IMR-90 (cell line): ENCODE results near the gene PTPRN2. TPM values are rescaled to one million over a fixed set of nuclear protein-coding genes. Genes with fewer than 3 reads are reported as not detected.

ENCODE experiments used
- ATAC-seq: fragments of 200-7000 bp; cut with Tn5 transposase; 2 replicates; pipeline ENCODE4 v1.9.1; 2020; ENCODE audit warnings: low read depth, mild to moderate bottlenecking, moderate library complexity
- BruUV-seq: library from RNA; stranded (reverse); fragments of 400-500 nt; replicated peaks from 2 replicates; lab custom pipeline; 2021; lab: Mats Ljungman, UMichigan
- CTCF ChIA-PET: fragments of 300-600 bp; formaldehyde crosslinking; extraction: SDS; loops from one replicate; lab custom pipeline; 2021; ENCODE audit warnings: antibody characterized with exemption; lab: Yijun Ruan, JAX
- POLR2A ChIA-PET: fragments of 300-600 bp; sonication (Branson Sonifier 250); formaldehyde crosslinking; loops from one replicate; lab custom pipeline; 2022; ENCODE audit warnings: antibody characterized with exemption; ENCODE audit not compliant: unreplicated experiment; lab: Charles Lee
- DNase-seq: peaks from one replicate; pipeline ENCODE4 v3.0.0; 2013
- H2AFZ ChIP-seq: replicated peaks from 2 replicates; pipeline ENCODE3; 2013; ENCODE audit warnings: low read length, mild to moderate bottlenecking; ENCODE audit not compliant: poor library complexity
- H2AK5ac ChIP-seq: 2 replicates; pipeline ENCODE4 v1.6.1; 2013; ENCODE audit warnings: low read depth, low read length, inconsistent platforms
- H2AK9ac ChIP-seq: replicated peaks from 2 replicates; pipeline ENCODE3; 2013; ENCODE audit warnings: mild to moderate bottlenecking, low read depth, low read length, moderate library complexity; ENCODE audit not compliant: poor library complexity
- H2BK120ac ChIP-seq: 2 replicates; pipeline ENCODE4 v1.6.1; 2013; ENCODE audit warnings: low read depth, low read length, inconsistent platforms
- H2BK15ac ChIP-seq: 3 replicates; pipeline ENCODE4 v1.6.1; 2013; ENCODE audit warnings: low read depth, low read length, inconsistent platforms
- H2BK20ac ChIP-seq: 2 replicates; pipeline ENCODE4 v1.6.1; 2013; ENCODE audit warnings: low read depth, mild to moderate bottlenecking, inconsistent platforms, low read length, moderate library complexity
- H2BK5ac ChIP-seq: 2 replicates; pipeline ENCODE4 v1.6.1; 2013; ENCODE audit warnings: mild to moderate bottlenecking, low read depth, low read length, inconsistent platforms; ENCODE audit not compliant: poor library complexity, severe bottlenecking
- H3K14ac ChIP-seq: replicated peaks from 2 replicates; pipeline ENCODE4 v1.6.1; 2013; ENCODE audit warnings: low read depth, low read length, inconsistent platforms
- H3K18ac ChIP-seq: 2 replicates; pipeline ENCODE4 v1.6.1; 2013; ENCODE audit warnings: low read depth, low read length, control low read depth
- H3K23ac ChIP-seq: 2 replicates; pipeline ENCODE4 v1.6.1; 2013; ENCODE audit warnings: low read depth, low read length, inconsistent platforms
- H3K27ac ChIP-seq: 2 replicates; pipeline ENCODE4 v1.5.1; 2013; ENCODE audit warnings: mild to moderate bottlenecking, control low read depth, low read length; ENCODE audit not compliant: insufficient read depth
- H3K27me3 ChIP-seq: 2 replicates; pipeline ENCODE4 v1.6.1; 2013; ENCODE audit warnings: low read length; ENCODE audit not compliant: control insufficient read depth, insufficient read depth
- H3K36me3 ChIP-seq: 2 replicates; pipeline ENCODE4 v1.6.1; 2013; ENCODE audit warnings: low read length, mixed read lengths; ENCODE audit not compliant: control insufficient read depth, insufficient read depth
- H3K4ac ChIP-seq: 2 replicates; pipeline ENCODE4 v1.6.1; 2013; ENCODE audit warnings: low read depth, low read length, inconsistent platforms
- H3K4me1 ChIP-seq: 2 replicates; pipeline ENCODE4 v1.6.1; 2013; ENCODE audit warnings: low read length, mixed read lengths; ENCODE audit not compliant: control insufficient read depth, insufficient read depth
- H3K4me2 ChIP-seq: 2 replicates; pipeline ENCODE4 v1.6.1; 2013; ENCODE audit warnings: low read depth, mild to moderate bottlenecking, control low read depth, low read length, moderate library complexity
- H3K4me3 ChIP-seq: 2 replicates; pipeline ENCODE4 v1.5.1; 2013; ENCODE audit warnings: low read depth, mild to moderate bottlenecking, control low read depth, low read length, moderate library complexity; ENCODE audit not compliant: insufficient read depth
- H3K56ac ChIP-seq: 2 replicates; pipeline ENCODE4 v1.6.1; 2013; ENCODE audit warnings: low read length, inconsistent platforms; ENCODE audit not compliant: insufficient read depth; ENCODE audit errors: extremely low read depth
- H3K79me1 ChIP-seq, 2 experiments: 2 replicates each; pipeline ENCODE4 v1.6.1; 2013; ENCODE audit warnings: low read length in 2 of 2, inconsistent platforms in 1 of 2, low read depth in 1 of 2
- H3K9ac ChIP-seq: 2 replicates; pipeline ENCODE4 v1.6.1; 2013; ENCODE audit warnings: low read depth, low read length, control low read depth
- H3K9me1 ChIP-seq: 2 replicates; pipeline ENCODE4 v1.6.1; 2013; ENCODE audit warnings: low read length, inconsistent platforms; ENCODE audit not compliant: insufficient read depth
- H3K9me3 ChIP-seq: 2 replicates; pipeline ENCODE4 v1.6.1; 2013; ENCODE audit warnings: low read length; ENCODE audit not compliant: control insufficient read depth, insufficient read depth
- H4K20me1 ChIP-seq: 2 replicates; pipeline ENCODE4 v1.6.1; 2013; ENCODE audit warnings: low read length, inconsistent platforms; ENCODE audit not compliant: insufficient read depth
- H4K5ac ChIP-seq: 2 replicates; pipeline ENCODE4 v1.6.1; 2013; ENCODE audit warnings: mild to moderate bottlenecking, low read depth, low read length, control low read depth
- H4K8ac ChIP-seq, 2 experiments: 2 replicates each; pipeline ENCODE4 v1.6.1; 2013; ENCODE audit warnings: low read depth in 2 of 2, low read length in 2 of 2, control low read depth in 1 of 2, inconsistent platforms in 1 of 2
- H4K91ac ChIP-seq: 2 replicates; pipeline ENCODE4 v1.6.1; 2013; ENCODE audit warnings: low read depth, low read length, inconsistent platforms; ENCODE audit not compliant: insufficient read depth
- BHLHE40 ChIP-seq: fragments of 150-350 bp; IDR thresholded peaks from 2 replicates; pipeline ENCODE4 v1.6.1; 2016; ENCODE audit warnings: mild to moderate bottlenecking, low read depth, low read length
- CHD1 ChIP-seq: IDR thresholded peaks from 2 replicates; pipeline ENCODE4 v1.6.1; 2012; ENCODE audit warnings: low read depth, low read length, improper control_type of control experiment
- MXI1 ChIP-seq: IDR thresholded peaks from 2 replicates; pipeline ENCODE4 v1.6.1; 2012; ENCODE audit warnings: low read depth, mild to moderate bottlenecking, low read length, moderate library complexity, borderline replicate concordance
- NFE2L2 ChIP-seq: fragments of 150-350 bp; IDR thresholded peaks from 2 replicates; pipeline ENCODE4 v1.6.1; 2016; ENCODE audit warnings: low read depth, mild to moderate bottlenecking, low read length
- RCOR1 ChIP-seq: IDR thresholded peaks from 2 replicates; pipeline ENCODE4 v1.6.1; 2012; ENCODE audit warnings: mild to moderate bottlenecking, low read length, improper control_type of control experiment; ENCODE audit not compliant: insufficient replicate concordance
- WGBS, 2 experiments: methylation state at CpG; one replicate each; pipeline versions ENCODE4 v1.1.5 to v1.1.7; 2013; ENCODE audit warnings: missing lambda C conversion rate in 2 of 2; ENCODE audit not compliant: insufficient read length in 1 of 2; ENCODE audit errors: extremely low coverage in 2 of 2; 5-methylcytosine and 5-hydroxymethylcytosine counted together
- dilution Hi-C: fragments of 300-500 bp; cut with HindIII; formaldehyde crosslinking; loops from one replicate; pipeline ENCODE4 v1.14.3; 2018; ENCODE audit warnings: low sequenced_read_pairs; ENCODE audit not compliant: unreplicated experiment
- in situ Hi-C: fragments of 300-500 bp; cut with MboI; formaldehyde crosslinking; loops from 3 replicates; pipeline ENCODE4 v1.14.3; 2019; ENCODE audit warnings: low sequenced_read_pairs, inconsistent platforms, mixed read lengths
- intact Hi-C: fragments of 100-400 bp; cut with micrococcal nuclease; formaldehyde crosslinking; loops from 2 replicates; pipeline ENCODE4 v1.10.0; 2022
- polyA plus RNA-seq, 3 experiments: library from polyadenylated mRNA; depleted of rRNA; stranded (reverse); fragments of >200 nt; gene quantifications; 2 replicates each; pipeline ENCODE4 v1.2.3, GENCODE V29; 2012; ENCODE audit warnings: low replicate concordance in 1 of 3
- total RNA-seq: library from RNA; depleted of rRNA; stranded (reverse); fragments of >200 nt; gene quantifications from 2 replicates; pipeline ENCODE4 v1.2.3, GENCODE V29; 2012
- TF ChIP-seq, protein P1 (sequence below): fragments of 150-350 bp; IDR thresholded peaks from 2 replicates; pipeline ENCODE4 v1.6.1; 2017; ENCODE audit warnings: mild to moderate bottlenecking, antibody characterized with exemption, low read length, low read depth
- TF ChIP-seq, protein P2 (sequence below): fragments of 150-350 bp; IDR thresholded peaks from 2 replicates; pipeline ENCODE4 v1.6.1; 2016; ENCODE audit warnings: low read depth, mild to moderate bottlenecking, low read length, moderate library complexity, borderline replicate concordance
- TF ChIP-seq, protein P3 (sequence below): conservative IDR thresholded peaks from 2 replicates; pipeline ENCODE4 v1.5.1; 2012; ENCODE audit warnings: mild to moderate bottlenecking, low read depth, low read length, improper control_type of control experiment

The PTPRN2 gene
- total and polyA plus RNA-seq, 2 of the 4 experiments (the other 2 are of a cell fraction) = 0.03 TPM; not detected in 1

GRCh38 chr7:157745721-157746709 lies 841.6 kb downstream of the PTPRN2 start:
- ATAC-seq (no peak), DNase-seq (no peak)
- Histone ChIP-seq H3K14ac (no peak overlapping the region), H3K27me3 (no peaks in the 10 kb centered on the region), H3K79me1 (no peaks in the 10 kb centered on the region), H3K4me1 (no peaks in the 10 kb centered on the region), H3K4me3 (no peak overlapping the region), H4K20me1 (no peaks in the 10 kb centered on the region), H2AFZ (no peak overlapping the region), H4K5ac (no peak overlapping the region), H3K9ac (no peak overlapping the region), H3K36me3 (no peaks in the 10 kb centered on the region), H4K91ac (no peak overlapping the region), H2BK5ac (no peak overlapping the region), H3K9me1 (no peaks in the 10 kb centered on the region), H4K8ac (no peak overlapping the region), H2BK15ac (no peak overlapping the region), H2AK5ac (no peak overlapping the region), H2BK20ac (no peak overlapping the region), H2AK9ac (no peak overlapping the region), H3K27ac (no peak overlapping the region), H3K4me2 (no peak overlapping the region), H3K9me3 (peaks cover 63% of the 10 kb centered on the region), H3K23ac (no peak overlapping the region), H3K4ac (no peak overlapping the region), H2BK120ac (no peak overlapping the region), H3K56ac (no peak overlapping the region), H3K18ac (no peak overlapping the region)
- intact Hi-C loops = no loop called here
- dilution Hi-C loops = no loop called here
- ChIA-PET POLR2A (no interaction called here), CTCF (no interaction called here)
- 76% methylated on average over 5 of the region's 25 CpGs; no CpG with 5 or more reads in 1 of the 2 experiments for WGBS, 2 experiments
- TF ChIP-seq, protein P1, sequence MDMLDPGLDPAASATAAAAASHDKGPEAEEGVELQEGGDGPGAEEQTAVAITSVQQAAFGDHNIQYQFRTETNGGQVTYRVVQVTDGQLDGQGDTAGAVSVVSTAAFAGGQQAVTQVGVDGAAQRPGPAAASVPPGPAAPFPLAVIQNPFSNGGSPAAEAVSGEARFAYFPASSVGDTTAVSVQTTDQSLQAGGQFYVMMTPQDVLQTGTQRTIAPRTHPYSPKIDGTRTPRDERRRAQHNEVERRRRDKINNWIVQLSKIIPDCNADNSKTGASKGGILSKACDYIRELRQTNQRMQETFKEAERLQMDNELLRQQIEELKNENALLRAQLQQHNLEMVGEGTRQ = no peak
- no peak for TF ChIP-seq NFE2L2
- no peak for TF ChIP-seq BHLHE40
- TF ChIP-seq, protein P2, sequence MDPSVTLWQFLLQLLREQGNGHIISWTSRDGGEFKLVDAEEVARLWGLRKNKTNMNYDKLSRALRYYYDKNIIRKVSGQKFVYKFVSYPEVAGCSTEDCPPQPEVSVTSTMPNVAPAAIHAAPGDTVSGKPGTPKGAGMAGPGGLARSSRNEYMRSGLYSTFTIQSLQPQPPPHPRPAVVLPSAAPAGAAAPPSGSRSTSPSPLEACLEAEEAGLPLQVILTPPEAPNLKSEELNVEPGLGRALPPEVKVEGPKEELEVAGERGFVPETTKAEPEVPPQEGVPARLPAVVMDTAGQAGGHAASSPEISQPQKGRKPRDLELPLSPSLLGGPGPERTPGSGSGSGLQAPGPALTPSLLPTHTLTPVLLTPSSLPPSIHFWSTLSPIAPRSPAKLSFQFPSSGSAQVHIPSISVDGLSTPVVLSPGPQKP = no peak
- TF ChIP-seq CHD1 = no peak
- TF ChIP-seq, protein P3, sequence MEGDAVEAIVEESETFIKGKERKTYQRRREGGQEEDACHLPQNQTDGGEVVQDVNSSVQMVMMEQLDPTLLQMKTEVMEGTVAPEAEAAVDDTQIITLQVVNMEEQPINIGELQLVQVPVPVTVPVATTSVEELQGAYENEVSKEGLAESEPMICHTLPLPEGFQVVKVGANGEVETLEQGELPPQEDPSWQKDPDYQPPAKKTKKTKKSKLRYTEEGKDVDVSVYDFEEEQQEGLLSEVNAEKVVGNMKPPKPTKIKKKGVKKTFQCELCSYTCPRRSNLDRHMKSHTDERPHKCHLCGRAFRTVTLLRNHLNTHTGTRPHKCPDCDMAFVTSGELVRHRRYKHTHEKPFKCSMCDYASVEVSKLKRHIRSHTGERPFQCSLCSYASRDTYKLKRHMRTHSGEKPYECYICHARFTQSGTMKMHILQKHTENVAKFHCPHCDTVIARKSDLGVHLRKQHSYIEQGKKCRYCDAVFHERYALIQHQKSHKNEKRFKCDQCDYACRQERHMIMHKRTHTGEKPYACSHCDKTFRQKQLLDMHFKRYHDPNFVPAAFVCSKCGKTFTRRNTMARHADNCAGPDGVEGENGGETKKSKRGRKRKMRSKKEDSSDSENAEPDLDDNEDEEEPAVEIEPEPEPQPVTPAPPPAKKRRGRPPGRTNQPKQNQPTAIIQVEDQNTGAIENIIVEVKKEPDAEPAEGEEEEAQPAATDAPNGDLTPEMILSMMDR = no peak
- TF ChIP-seq MXI1 = no peak
- no peak for TF ChIP-seq RCOR1
- no TSS peak for BruUV-seq
- in situ Hi-C loops = no loop called here
